Ishikawa (cell line): Measurements from ENCODE around the gene BSG.
A peak's percentile ranks its signal among the peaks of the same experiment; 100 is the strongest.

Experiments used
- CEBPB ChIP-seq: IDR thresholded peaks from 2 replicates; pipeline ENCODE4 v1.6.1; 2012
- CREB1 ChIP-seq: IDR thresholded peaks from 2 replicates; pipeline ENCODE4 v1.6.1; 2012; ENCODE audit warnings: low read depth
- EGR1 ChIP-seq: IDR thresholded peaks from 2 replicates; pipeline ENCODE4 v1.6.1; 2012
- EP300 ChIP-seq: IDR thresholded peaks from 2 replicates; pipeline ENCODE4 v1.6.1; 2012; ENCODE audit warnings: borderline replicate concordance
- FOXM1 ChIP-seq: IDR thresholded peaks from 2 replicates; pipeline ENCODE4 v1.6.1; 2012; ENCODE audit warnings: low read depth, borderline replicate concordance
- MAX ChIP-seq: IDR thresholded peaks from 2 replicates; pipeline ENCODE4 v1.6.1; 2012
- NFIC ChIP-seq: IDR thresholded peaks from 2 replicates; pipeline ENCODE4 v1.6.1; 2012
- RAD21 ChIP-seq: IDR thresholded peaks from 2 replicates; pipeline ENCODE4 v1.6.1; 2012; ENCODE audit warnings: low read depth
- TAF1 ChIP-seq: IDR thresholded peaks from 2 replicates; pipeline ENCODE4 v1.6.1; 2012; ENCODE audit warnings: low read depth, mild to moderate bottlenecking
- TCF12 ChIP-seq: IDR thresholded peaks from 2 replicates; pipeline ENCODE4 v1.6.1; 2012; ENCODE audit warnings: low read depth
- TEAD4 ChIP-seq: IDR thresholded peaks from 2 replicates; pipeline ENCODE4 v1.6.1; 2012
- YY1 ChIP-seq: IDR thresholded peaks from 2 replicates; pipeline ENCODE4 v1.6.1; 2012; ENCODE audit warnings: low read depth
- ZBTB7A ChIP-seq: IDR thresholded peaks from 2 replicates; pipeline ENCODE4 v1.6.1; 2012; ENCODE audit warnings: low read depth
- TF ChIP-seq, protein P1 (sequence below): IDR thresholded peaks from 2 replicates; pipeline ENCODE4 v1.6.1; 2012; ENCODE audit warnings: low read depth, mild to moderate bottlenecking
- TF ChIP-seq, protein P2 (sequence below): IDR thresholded peaks from 2 replicates; pipeline ENCODE4 v1.6.1; 2012

Gene BSG

DNA sequence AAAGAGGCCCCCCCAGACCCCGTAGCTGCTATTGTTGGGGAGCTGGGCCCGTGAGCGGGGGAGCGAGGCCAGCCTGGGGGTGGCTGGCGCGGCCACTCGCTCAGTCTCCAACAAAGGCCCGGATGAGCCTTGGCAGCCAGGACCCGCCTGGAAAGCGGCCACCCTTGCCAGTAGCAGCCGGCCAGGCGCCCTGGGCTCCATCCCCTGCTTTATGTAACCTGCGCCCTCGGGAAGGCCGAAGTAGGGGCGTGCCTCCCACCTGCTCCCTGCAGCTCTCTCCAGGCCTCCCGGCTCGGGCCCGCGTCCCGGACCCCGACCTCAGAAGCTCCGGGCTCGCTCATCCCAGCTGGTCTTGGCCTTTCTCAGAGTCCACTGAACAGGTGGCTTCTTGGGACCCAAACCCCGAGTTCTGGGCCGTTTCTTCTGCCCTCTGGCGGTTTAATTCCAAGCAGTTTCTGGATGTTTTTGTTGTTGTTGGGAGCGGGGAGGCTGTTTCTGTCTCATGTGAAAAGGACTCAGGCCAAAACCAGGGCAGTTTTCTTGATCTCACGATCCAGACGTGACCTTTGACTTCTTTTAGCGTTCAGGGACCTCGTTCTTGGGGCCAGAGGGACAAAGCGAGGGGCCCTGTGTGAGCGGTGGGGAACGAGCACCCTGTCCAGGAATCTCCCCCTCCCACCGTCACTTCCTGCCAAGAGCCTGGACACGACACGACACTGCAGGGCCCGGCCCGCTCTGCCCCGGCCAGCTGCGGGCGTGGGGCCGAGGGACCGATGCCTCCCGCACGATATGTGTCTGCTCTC, 39.6 kb upstream of the BSG start:
- TF ChIP-seq CEBPB = no peak
- peak; percentile 18; the same call in 1 of the 2 replicates for TF ChIP-seq RAD21
- TF ChIP-seq ZBTB7A = no peak; the same call in 1 of the 2 replicates

DNA sequence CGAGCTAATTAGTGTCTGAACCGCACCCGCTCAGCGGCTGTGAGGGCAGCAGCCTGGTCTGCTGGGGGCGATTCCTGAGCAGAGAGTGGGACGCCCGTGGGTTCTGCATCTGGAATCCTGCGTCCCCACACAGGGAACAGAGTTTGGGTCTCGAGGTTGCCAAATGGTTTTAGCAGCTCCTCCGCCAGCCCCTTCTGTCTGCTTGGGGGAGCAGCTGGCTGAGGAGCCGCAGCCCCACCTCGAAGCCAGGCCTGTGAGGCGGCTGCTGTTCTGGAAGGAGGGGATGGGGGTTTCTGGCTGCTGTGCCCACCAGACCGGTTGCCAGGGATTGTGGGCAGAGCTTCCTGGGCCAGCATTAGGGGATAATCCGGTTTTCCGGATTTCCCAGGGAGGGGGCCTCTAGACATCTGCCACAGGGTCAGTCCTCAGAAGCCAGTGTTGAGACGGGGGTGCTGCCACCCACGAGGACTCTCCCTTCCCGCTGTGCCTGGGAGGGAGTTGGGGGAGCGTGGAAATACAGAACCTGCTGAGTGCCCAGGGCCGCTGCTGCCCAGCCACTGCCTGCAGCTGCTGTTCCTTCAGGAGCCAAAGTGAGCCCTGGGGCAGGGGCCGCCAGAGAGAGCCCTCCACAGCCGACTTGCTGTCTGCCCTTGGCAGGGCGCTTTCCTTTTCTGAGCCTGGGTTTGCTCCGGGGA, 38.9 kb upstream of the BSG start:
- TF ChIP-seq, protein P1, sequence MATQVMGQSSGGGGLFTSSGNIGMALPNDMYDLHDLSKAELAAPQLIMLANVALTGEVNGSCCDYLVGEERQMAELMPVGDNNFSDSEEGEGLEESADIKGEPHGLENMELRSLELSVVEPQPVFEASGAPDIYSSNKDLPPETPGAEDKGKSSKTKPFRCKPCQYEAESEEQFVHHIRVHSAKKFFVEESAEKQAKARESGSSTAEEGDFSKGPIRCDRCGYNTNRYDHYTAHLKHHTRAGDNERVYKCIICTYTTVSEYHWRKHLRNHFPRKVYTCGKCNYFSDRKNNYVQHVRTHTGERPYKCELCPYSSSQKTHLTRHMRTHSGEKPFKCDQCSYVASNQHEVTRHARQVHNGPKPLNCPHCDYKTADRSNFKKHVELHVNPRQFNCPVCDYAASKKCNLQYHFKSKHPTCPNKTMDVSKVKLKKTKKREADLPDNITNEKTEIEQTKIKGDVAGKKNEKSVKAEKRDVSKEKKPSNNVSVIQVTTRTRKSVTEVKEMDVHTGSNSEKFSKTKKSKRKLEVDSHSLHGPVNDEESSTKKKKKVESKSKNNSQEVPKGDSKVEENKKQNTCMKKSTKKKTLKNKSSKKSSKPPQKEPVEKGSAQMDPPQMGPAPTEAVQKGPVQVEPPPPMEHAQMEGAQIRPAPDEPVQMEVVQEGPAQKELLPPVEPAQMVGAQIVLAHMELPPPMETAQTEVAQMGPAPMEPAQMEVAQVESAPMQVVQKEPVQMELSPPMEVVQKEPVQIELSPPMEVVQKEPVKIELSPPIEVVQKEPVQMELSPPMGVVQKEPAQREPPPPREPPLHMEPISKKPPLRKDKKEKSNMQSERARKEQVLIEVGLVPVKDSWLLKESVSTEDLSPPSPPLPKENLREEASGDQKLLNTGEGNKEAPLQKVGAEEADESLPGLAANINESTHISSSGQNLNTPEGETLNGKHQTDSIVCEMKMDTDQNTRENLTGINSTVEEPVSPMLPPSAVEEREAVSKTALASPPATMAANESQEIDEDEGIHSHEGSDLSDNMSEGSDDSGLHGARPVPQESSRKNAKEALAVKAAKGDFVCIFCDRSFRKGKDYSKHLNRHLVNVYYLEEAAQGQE = no peak
- TF ChIP-seq EP300 = no peak
- TF ChIP-seq TAF1 = no peak
- TF ChIP-seq, protein P2, sequence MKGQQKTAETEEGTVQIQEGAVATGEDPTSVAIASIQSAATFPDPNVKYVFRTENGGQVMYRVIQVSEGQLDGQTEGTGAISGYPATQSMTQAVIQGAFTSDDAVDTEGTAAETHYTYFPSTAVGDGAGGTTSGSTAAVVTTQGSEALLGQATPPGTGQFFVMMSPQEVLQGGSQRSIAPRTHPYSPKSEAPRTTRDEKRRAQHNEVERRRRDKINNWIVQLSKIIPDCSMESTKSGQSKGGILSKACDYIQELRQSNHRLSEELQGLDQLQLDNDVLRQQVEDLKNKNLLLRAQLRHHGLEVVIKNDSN = no peak
- TF ChIP-seq MAX = no peak
- TF ChIP-seq NFIC = no peak
- no peak for TF ChIP-seq EGR1
- TF ChIP-seq TEAD4 = no peak
- no peak for TF ChIP-seq YY1
- TF ChIP-seq CREB1 = no peak
- no peak for TF ChIP-seq TCF12
- TF ChIP-seq FOXM1 = no peak
- TF ChIP-seq RAD21 = no peak
- no peak for TF ChIP-seq ZBTB7A
- no peak for TF ChIP-seq CEBPB

GRCh38 chr19:534088-534487, 38.3 kb upstream of the BSG start:
- no peak for TF ChIP-seq TAF1
- no peak for TF ChIP-seq EGR1
- TF ChIP-seq EP300 = no peak
- no peak for TF ChIP-seq FOXM1
- TF ChIP-seq CEBPB = no peak
- no peak for TF ChIP-seq RAD21
- no peak for TF ChIP-seq ZBTB7A
- TF ChIP-seq CREB1 = no peak
- TF ChIP-seq, protein P2 = no peak
- TF ChIP-seq NFIC = no peak

DNA sequence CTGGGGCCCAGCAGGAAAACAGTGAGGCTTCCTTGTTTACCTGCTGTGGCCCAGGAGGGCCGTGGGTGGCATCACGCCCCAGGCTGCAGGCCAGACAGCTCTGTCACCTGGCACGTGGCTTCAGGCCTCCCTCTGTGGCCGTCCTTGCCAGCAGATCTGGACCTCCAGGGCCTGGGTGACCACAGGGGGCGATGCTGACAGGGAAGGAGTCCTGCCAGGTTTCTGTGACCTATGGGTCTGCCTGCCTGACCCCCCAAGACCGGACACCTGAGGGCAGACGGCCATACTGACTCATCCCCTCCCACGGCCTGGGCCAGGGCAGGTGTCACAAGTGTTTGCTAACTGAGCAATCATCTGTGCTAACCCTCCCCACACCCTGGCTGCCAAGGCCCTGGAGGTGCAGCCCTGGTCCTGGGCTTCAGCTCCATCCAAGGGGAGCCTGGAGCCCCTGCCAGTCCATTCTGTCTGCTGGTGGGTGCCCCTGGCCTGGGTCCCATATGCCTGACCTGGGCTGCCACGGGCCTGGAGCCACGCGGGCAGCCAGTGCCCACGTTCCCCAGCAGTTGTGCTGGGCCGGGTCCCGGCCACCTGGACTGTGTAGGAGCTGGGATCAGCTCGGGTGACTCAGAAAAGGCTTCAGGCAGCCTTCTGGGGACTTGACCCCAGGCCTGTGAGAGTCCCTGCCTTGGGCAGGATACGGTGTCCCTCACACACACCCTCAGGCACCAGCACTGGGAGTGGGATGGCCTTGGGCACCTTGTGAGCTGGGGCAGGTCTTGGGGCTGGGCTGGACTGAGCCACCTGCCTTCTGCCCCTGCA, 37.2 kb upstream of the BSG start:
- TF ChIP-seq TAF1 = no peak
- TF ChIP-seq, protein P2 = 0 out of 2 replicates have a peak, but pooled peaks have one; percentile 30
- TF ChIP-seq EGR1 = no peak
- TF ChIP-seq MAX = peak; percentile 66
- TF ChIP-seq ZBTB7A = no peak
- no peak for TF ChIP-seq FOXM1
- no peak for TF ChIP-seq EP300
- TF ChIP-seq RAD21 = no peak
- 0 out of 2 replicates have a peak, but pooled peaks have one; percentile 30 for TF ChIP-seq TCF12
- TF ChIP-seq CREB1 = no peak
- peak; percentile 39 for TF ChIP-seq NFIC
- no peak for TF ChIP-seq CEBPB
- no peak for TF ChIP-seq TEAD4
- TF ChIP-seq YY1 = no peak
- TF ChIP-seq, protein P1 = no peak
